Ishikawa (cell line): ENCODE results near the gene STK25.

Experiments used
- CEBPB ChIP-seq: IDR thresholded peaks from 2 replicates; pipeline ENCODE4 v1.6.1; 2012
- CREB1 ChIP-seq: IDR thresholded peaks from 2 replicates; pipeline ENCODE4 v1.6.1; 2012; ENCODE audit warnings: low read depth
- EGR1 ChIP-seq: IDR thresholded peaks from 2 replicates; pipeline ENCODE4 v1.6.1; 2012
- EP300 ChIP-seq: IDR thresholded peaks from 2 replicates; pipeline ENCODE4 v1.6.1; 2012; ENCODE audit warnings: borderline replicate concordance
- FOXM1 ChIP-seq: IDR thresholded peaks from 2 replicates; pipeline ENCODE4 v1.6.1; 2012; ENCODE audit warnings: low read depth, borderline replicate concordance
- NFIC ChIP-seq: IDR thresholded peaks from 2 replicates; pipeline ENCODE4 v1.6.1; 2012
- RAD21 ChIP-seq: IDR thresholded peaks from 2 replicates; pipeline ENCODE4 v1.6.1; 2012; ENCODE audit warnings: low read depth
- TAF1 ChIP-seq: IDR thresholded peaks from 2 replicates; pipeline ENCODE4 v1.6.1; 2012; ENCODE audit warnings: low read depth, mild to moderate bottlenecking
- TEAD4 ChIP-seq: IDR thresholded peaks from 2 replicates; pipeline ENCODE4 v1.6.1; 2012
- YY1 ChIP-seq: IDR thresholded peaks from 2 replicates; pipeline ENCODE4 v1.6.1; 2012; ENCODE audit warnings: low read depth
- ZBTB7A ChIP-seq: IDR thresholded peaks from 2 replicates; pipeline ENCODE4 v1.6.1; 2012; ENCODE audit warnings: low read depth
- TF ChIP-seq, protein P1 (sequence below): IDR thresholded peaks from 2 replicates; pipeline ENCODE4 v1.6.1; 2012
- TF ChIP-seq, protein P2 (sequence below): IDR thresholded peaks from 2 replicates; pipeline ENCODE4 v1.6.1; 2012
- TF ChIP-seq, protein P3 (sequence below): IDR thresholded peaks from 2 replicates; pipeline ENCODE4 v1.6.1; 2012; ENCODE audit warnings: low read depth, mild to moderate bottlenecking

DNA sequence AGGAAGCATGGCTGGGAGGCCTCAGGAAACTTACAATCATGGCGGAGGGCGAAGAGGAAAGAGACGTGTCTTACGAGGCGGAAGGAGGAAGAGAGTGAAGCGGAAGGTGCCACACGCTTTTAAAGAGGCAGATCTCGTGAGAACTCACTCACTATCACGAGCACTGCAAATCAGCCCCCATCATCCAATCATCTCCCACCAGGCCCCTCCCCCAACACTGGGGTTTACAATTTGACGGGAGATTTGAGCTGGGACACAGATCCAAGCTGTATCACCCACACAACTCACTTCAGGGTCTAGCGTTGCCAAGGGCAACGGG is 45.1 kb upstream of the STK25 start:
- TF ChIP-seq TAF1 (no peak), TEAD4 (no peak), EP300 (no peak), CEBPB (no peak), EGR1 (no peak), CREB1 (no peak), YY1 (no peak), FOXM1 (no peak), RAD21 (no peak), NFIC (no peak), ZBTB7A (no peak)
- TF ChIP-seq, protein P1, sequence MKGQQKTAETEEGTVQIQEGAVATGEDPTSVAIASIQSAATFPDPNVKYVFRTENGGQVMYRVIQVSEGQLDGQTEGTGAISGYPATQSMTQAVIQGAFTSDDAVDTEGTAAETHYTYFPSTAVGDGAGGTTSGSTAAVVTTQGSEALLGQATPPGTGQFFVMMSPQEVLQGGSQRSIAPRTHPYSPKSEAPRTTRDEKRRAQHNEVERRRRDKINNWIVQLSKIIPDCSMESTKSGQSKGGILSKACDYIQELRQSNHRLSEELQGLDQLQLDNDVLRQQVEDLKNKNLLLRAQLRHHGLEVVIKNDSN: no peak
- TF ChIP-seq, protein P2, sequence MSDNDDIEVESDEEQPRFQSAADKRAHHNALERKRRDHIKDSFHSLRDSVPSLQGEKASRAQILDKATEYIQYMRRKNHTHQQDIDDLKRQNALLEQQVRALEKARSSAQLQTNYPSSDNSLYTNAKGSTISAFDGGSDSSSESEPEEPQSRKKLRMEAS: no peak
- TF ChIP-seq, protein P3, sequence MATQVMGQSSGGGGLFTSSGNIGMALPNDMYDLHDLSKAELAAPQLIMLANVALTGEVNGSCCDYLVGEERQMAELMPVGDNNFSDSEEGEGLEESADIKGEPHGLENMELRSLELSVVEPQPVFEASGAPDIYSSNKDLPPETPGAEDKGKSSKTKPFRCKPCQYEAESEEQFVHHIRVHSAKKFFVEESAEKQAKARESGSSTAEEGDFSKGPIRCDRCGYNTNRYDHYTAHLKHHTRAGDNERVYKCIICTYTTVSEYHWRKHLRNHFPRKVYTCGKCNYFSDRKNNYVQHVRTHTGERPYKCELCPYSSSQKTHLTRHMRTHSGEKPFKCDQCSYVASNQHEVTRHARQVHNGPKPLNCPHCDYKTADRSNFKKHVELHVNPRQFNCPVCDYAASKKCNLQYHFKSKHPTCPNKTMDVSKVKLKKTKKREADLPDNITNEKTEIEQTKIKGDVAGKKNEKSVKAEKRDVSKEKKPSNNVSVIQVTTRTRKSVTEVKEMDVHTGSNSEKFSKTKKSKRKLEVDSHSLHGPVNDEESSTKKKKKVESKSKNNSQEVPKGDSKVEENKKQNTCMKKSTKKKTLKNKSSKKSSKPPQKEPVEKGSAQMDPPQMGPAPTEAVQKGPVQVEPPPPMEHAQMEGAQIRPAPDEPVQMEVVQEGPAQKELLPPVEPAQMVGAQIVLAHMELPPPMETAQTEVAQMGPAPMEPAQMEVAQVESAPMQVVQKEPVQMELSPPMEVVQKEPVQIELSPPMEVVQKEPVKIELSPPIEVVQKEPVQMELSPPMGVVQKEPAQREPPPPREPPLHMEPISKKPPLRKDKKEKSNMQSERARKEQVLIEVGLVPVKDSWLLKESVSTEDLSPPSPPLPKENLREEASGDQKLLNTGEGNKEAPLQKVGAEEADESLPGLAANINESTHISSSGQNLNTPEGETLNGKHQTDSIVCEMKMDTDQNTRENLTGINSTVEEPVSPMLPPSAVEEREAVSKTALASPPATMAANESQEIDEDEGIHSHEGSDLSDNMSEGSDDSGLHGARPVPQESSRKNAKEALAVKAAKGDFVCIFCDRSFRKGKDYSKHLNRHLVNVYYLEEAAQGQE: no peak
